Urinary bladder (tissue), 4 donors: ENCODE data around the gene RINT1. TPM values are rescaled to one million over a fixed set of nuclear protein-coding genes. Genes with fewer than 3 reads are reported as not detected.
"Not testable (repeated sequence)": the region's sequence is repeated elsewhere in the genome, so short reads cannot be mapped to it uniquely, and the experiment has no call there.

Experiments used
- DNase-seq: peaks from one replicate; pipeline ENCODE4 v3.0.0-alpha.2; 2015; ENCODE audit errors: extremely low spot score
- H3K27ac ChIP-seq: one replicate; pipeline ENCODE4 v1.5.1; 2013; ENCODE audit warnings: low read depth, mild to moderate bottlenecking, moderate library complexity
- H3K36me3 ChIP-seq: one replicate; pipeline ENCODE4 v1.6.1; 2013; ENCODE audit warnings: mild to moderate bottlenecking, moderate library complexity; ENCODE audit not compliant: insufficient read depth
- H3K4me1 ChIP-seq: one replicate; pipeline ENCODE4 v1.6.1; 2013; ENCODE audit warnings: mild to moderate bottlenecking, moderate library complexity; ENCODE audit not compliant: insufficient read depth
- H3K4me3 ChIP-seq: one replicate; pipeline ENCODE4 v1.5.1; 2013; ENCODE audit warnings: low read depth, low read length
- WGBS: extraction: QIAGEN DNeasy Blood & Tissue Kit; methylation state at CpG from one replicate; pipeline ENCODE4 v1.1.7; 2013; 5-methylcytosine and 5-hydroxymethylcytosine counted together
- polyA plus RNA-seq: library from polyadenylated mRNA; stranded (reverse); fragments of 200-250 nt; gene quantifications from one replicate; pipeline ENCODE4 v1.2.3, GENCODE V29; 2013
- total RNA-seq: library from RNA; depleted of rRNA; stranded (reverse); fragments of >200 nt; gene quantifications from one replicate; pipeline ENCODE4 v1.2.3, GENCODE V29; 2014
- donor health status: healthy with polysubstance abuse.
- donor health status: healthy.

Gene RINT1
- total and polyA plus RNA-seq, 2 donors, result 7.6 to 25.9 TPM

DNA sequence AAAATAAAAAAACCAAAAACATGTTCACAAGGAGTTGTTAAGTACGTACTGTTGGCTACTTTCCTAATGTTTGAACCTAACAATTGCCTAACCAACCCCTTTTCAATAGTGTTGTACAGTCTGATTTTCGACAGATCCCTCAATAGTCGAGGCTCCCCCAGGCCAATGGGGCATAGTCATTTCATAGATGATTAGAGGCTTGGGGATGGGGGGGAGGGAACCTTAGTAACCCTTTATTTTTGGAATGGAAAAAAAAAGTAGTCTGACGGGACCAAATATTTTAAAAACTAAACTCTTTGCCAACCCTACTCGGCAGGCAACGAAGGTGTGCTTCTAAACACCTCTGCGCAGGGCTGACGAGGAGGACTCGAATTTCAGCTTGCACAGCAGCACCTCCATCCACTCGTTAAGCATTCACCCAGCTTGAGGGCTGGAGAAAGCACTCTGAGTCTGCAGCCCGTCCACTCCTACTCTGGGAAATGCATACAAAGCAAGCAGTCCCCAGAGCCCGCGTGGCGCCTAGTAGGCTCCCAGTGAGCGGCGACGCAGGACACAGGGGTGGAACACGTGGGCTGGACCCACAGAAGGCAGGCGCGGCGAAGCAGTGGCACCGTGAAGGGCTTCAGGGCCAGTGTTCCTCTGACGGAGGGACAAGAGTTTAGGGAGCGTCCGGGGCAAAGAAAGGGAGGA lies 10.8 kb upstream of the RINT1 start:
- Histone ChIP-seq H3K4me1 (no peaks in the 10 kb centered on the region), H3K36me3 (no peaks in the 10 kb centered on the region), H3K27ac (peak overlapping the region; percentile 53), H3K4me3 (peak overlapping the region; percentile 75)
- no peak for DNase-seq
- 6% methylated on average over 25 of the region's 25 CpGs for WGBS

DNA sequence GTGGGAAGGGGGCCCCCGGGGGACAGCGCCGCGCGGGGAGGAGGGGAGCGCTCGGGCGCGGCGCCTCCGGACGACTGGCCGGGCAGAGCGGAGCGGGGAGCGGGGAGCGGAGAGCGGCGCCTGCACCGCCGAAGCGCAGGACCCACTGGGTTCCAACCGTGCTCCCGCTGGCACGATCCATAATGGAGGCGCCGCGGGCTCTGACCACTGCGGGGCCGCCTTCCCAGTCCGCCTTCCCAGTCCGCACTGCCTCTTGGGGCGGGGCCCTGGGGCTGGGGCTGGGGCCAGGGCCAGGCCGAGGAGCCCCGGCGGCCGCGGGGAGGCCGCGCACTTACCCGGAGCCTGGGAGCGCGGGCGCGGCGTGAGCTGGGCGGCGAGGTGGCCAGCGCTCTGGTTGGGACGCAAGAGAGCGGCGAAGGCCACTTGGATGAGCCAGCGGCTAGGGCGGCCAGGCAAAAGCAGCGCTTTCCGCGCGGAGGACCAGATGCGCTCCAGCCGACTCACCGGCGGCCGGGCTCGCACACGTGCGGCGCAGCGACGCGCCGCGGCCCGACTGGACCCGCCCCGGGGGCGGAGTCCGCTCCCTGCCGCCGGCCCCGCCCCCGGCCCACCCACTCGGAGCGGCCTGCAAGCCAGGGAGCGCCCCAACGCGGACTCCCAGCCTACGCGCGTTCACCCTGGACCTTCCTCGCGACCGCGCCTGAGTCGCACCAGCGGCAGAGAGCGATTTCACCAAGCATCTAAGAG lies 10.1 kb upstream of the RINT1 start, which contains the start of gene PUS7:
PUS7 (minus strand) TSS at position 555 of the 747 bp plus-strand sequence. CDS start 13,759 bp downstream, outside the sequence.
- Histone ChIP-seq H3K36me3 (no peaks in the 10 kb centered on the region), H3K4me3 (peak within 1 kb of the TSS; percentile 75), H3K4me1 (no peaks in the 10 kb centered on the region), H3K27ac (peak within 1 kb of the TSS; percentile 83)
- DNase-seq, result peak; percentile 67
- under 1% methylated on average over 96 of the region's 96 CpGs for WGBS

DNA sequence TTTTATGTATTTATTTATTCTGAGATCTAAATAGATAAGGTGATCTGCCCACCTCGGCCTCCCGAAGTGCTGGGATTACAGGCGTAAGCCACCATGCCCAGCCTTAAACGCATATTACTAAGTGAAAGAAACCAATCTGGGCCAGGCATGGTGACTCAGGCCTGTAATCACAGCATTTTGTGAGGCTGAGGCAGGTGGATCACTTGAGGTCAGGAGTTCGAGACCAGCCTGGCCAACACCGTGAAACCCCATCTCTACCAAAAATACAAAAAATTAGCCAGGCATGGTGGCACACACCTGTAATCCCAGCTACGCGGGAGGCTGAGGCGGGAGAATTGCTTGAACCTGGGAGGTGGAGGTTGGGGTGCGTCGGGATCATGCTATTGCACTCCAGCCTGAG lies 7.6 kb upstream of the RINT1 start:
- H3K36me3 ChIP-seq, H3K27ac ChIP-seq, H3K4me3 ChIP-seq, DNase-seq, H3K4me1 ChIP-seq: not testable (repeated sequence)
- WGBS, result 95% methylated on average over 11 of the region's 11 CpGs

DNA sequence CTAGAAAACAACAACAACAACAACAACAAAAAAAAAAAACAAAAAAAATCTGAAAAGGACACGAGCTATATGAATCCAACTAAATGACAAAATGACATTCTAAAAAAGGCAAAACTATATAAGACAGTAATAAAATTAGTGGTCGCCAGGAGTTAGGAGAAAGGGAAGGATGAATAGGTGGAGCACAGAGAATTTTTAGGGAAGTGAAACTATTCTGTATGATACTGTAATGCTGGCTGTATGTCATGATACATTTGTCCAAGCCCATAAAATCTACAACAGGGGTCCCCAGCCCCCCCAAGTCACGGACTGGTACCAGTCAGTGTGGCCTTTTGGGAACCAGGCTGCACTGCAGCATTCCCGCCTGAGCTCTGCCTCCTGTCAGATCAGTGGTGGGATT lies 7.2 kb upstream of the RINT1 start:
- H3K27ac ChIP-seq, result no peak overlapping the region
- no peak overlapping the region for H3K4me3 ChIP-seq
- 86% methylated on average over 4 of the region's 4 CpGs for WGBS
- no peaks in the 10 kb centered on the region for H3K4me1 ChIP-seq
- no peak for DNase-seq
- no peaks in the 10 kb centered on the region for H3K36me3 ChIP-seq

DNA sequence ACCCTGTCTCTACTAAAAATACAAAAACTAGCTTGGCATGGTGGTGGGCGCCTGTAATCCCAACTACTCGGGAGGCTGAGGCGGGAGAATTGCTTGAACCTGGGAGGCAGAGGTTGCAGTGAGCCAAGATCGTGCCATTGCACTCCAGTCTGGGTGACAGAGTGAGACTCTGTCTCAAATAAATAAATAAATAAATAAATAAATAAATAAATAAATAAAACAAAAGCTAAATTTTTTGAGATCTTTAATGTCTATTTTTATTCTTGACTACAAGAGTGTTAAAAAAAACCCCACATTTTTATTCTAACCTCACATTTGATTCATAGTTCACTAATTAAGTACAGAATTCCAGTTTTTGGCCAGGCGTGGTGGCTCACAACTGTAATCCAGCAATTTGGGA lies 4.3 kb upstream of the RINT1 start:
- not testable (repeated sequence) for H3K36me3 ChIP-seq, H3K27ac ChIP-seq, H3K4me3 ChIP-seq, H3K4me1 ChIP-seq, DNase-seq
- WGBS, result 98% methylated on average over 5 of the region's 5 CpGs

DNA sequence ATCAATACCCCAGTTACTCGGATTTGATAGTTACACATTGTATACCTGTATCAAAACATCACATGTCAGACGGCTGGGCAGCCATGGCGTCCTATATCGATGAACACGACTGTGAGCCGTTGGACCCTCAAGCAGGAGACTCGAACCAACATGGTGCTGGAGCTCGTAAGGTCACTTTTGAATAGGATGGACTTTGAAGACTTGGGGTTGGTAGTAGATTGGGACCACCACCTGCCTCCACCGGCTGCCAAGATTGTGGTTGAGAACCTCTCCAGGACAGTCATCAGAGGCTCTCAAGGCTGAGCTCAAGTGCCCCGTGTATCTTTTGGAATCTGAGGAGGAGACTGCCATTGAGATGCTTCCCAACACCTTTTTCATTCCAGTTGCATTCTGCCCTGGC lies 1.9 kb upstream of the RINT1 start:
- no peaks in the 10 kb centered on the region for H3K36me3 ChIP-seq
- DNase-seq, result no peak
- H3K27ac ChIP-seq, result no peak overlapping the region
- no peak overlapping the region for H3K4me3 ChIP-seq
- H3K4me1 ChIP-seq, result peaks cover 2% of the 10 kb centered on the region
- WGBS, result 93% methylated on average over 10 of the region's 10 CpGs

DNA sequence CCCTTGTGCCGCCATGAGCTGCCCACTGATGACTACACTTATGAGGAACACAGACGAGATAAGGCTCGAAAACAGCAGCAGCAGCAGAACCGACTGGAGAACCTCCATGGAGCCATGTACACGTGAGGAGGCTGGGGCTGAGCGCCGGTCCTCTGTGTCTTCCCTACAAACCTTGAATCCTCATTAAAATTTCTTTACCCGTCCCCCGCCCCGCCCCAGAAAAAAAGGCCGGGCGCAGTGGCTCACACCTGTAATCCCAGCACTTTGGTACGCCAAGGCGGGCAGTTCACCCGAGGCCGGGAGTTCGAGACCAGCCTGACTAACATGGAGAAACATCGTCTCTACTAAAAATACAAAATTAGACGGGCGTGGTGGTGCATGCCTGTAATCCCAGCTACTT lies 1.5 kb upstream of the RINT1 start:
- peaks cover 2% of the 10 kb centered on the region for H3K4me1 ChIP-seq
- WGBS, result 95% methylated on average over 20 of the region's 20 CpGs
- DNase-seq, result no peak
- no peaks in the 10 kb centered on the region for H3K36me3 ChIP-seq
- H3K27ac ChIP-seq, result no peak overlapping the region
- H3K4me3 ChIP-seq, result no peak overlapping the region

DNA sequence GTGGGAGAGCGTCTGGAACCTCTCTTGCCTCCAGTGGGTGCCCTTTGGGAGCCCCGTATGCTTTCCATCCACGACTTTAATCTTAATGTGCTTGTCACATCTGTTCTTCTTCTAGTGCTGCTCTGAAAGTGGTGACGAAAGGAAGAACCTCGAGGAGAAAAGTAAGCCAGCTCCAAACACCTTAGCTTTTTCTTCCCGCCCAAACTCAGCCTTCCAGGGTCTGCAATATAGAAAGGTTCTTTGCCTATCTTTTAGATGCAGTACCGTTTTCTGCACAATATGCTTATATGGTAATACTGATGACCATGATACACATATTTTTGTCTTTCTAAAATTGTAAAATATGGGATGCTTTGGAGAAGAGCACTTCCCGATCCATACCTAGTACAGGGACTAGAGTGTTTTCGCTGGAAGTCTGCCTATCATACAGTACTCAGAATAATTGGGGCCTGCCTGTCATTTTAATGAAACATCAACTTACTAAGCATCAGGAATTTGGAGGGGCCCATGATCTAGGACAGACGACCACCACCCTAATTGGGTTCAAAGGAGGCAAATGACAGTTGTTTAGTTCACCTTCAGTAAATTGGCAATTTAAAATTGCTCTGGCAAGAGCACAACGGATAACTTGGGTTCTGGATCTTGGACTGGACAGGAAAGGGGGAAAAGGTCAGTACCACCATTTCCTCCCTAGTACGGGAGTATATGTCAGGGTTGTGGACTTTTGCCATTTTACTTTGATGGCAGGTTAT lies 884 bp downstream of the RINT1 start:
- Histone ChIP-seq H3K4me1 (peaks cover 2% of the 10 kb centered on the region), H3K4me3 (peak overlapping the region; percentile 84), H3K36me3 (peaks cover 3% of the 10 kb centered on the region), H3K27ac (no peak overlapping the region)
- no peak for DNase-seq
- WGBS, result 33% methylated on average over 12 of the region's 12 CpGs

DNA sequence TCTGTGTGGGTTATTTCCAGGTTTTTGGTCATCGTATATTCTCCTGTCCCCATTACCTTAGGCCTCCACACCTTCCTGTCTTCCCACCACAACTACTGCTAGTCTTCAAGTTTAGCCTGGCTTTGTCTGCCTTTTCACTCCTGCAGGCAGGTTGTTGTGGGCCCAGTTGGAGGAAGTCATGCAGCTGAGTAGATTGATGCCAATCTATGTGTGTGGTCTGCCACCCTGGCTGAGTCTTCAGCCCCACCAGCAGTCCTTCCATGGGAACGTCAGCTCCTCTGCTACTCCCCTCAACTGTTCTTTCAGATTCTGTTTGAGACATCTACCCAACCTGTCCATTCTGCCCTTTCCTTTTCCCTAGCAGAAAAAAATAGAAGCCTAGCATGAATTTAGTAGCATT lies 6.3 kb downstream of the RINT1 start:
- H3K27ac ChIP-seq, result no peak overlapping the region
- peaks cover 2% of the 10 kb centered on the region for H3K4me1 ChIP-seq
- 75% methylated on average over 2 of the region's 2 CpGs for WGBS
- no peak overlapping the region for H3K4me3 ChIP-seq
- no peak for DNase-seq
- H3K36me3 ChIP-seq, result peaks cover 11% of the 10 kb centered on the region

DNA sequence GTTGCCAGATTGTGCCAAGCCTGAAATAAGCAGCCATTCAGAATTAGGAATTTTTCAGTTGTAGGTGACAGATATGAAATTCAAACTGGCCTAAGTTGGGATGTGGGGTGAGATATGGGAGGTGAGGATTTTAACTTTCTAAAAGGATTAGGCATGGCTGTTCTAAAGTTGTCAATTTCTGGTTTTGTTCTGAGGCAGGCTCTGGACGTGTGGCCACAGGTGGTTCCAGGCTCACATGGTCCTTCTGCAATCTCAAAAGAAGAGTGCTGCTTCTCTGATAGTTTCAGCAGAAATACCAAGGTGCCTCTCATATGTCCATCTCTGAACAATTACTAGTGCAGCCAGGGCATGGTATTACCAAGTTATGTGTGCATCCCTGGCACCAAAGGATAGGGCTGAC lies 27.9 kb downstream of the RINT1 start:
- H3K36me3 ChIP-seq, result peaks cover 4% of the 10 kb centered on the region

DNA sequence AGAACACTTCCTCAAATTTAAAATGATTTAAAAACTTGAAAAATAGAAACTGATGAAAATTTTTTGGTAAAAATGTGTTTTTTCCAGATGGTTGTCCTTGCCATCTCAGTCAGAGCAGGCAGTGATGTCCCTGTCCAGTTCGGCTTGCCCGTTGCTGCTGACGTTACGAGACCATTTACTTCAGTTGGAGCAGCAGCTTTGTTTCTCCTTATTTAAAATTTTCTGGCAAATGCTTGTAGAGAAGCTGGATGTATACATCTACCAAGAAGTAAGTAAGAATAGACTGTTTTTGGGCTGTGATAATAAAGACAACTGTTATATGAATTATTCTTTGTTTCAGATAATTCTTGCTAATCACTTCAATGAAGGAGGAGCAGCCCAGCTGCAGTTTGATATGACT lies 33.2 kb downstream of the RINT1 start:
- H3K4me3 ChIP-seq, result no peak overlapping the region
- peaks cover 4% of the 10 kb centered on the region for H3K36me3 ChIP-seq
- DNase-seq, result no peak
- H3K27ac ChIP-seq, result no peak overlapping the region
- 99% methylated on average over 4 of the region's 4 CpGs for WGBS
- H3K4me1 ChIP-seq, result no peaks in the 10 kb centered on the region

More for the DNA sequence above, 27.9 kb downstream of the RINT1 start:
- DNase-seq, result no peak
- H3K4me1 ChIP-seq, result no peaks in the 10 kb centered on the region
- H3K4me3 ChIP-seq, result no peak overlapping the region
- 87% methylated on average over 1 of the region's 1 CpG for WGBS
- no peak overlapping the region for H3K27ac ChIP-seq

DNA sequence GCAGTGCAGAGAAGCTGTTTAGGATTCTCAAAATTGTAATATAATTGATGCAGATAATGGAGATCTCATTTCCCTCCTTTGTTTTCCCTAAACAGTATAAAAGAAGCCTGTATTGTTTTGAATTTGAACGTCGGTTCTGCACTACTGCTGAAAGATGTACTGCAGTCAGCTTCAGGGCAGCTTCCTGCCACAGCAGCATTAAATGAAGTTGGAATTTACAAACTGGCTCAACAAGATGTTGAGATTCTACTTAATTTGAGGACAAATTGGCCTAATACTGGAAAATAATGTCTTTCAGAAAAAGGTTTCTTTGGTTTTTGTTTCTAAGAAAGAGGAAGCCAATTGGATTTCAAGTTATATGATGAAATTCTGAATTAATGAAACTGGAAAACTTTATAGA lies 35.0 kb downstream of the RINT1 start:
- Histone ChIP-seq H3K4me3 (no peak overlapping the region), H3K27ac (no peak overlapping the region), H3K36me3 (peaks cover 4% of the 10 kb centered on the region), H3K4me1 (no peaks in the 10 kb centered on the region)
- DNase-seq, result no peak
- 61% methylated on average over 2 of the region's 2 CpGs for WGBS

DNA sequence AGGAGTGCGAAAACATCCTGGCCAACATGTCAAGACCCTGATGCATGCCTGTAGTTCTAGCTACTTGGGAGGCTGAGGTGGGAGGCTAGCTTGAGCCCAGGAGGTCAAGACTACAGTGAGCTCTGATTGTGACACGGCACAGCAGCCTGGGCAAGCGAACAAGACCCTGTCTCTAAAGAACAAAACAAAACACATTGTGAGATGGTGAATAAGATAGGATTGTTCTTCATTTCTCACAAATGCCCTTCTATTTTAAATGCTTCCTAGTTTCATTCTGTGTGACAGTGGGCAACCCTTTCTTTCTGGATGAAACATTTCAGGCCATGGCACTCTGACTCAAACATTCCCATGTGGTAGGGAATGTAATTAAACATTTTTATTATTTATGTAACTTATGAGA lies 35.8 kb downstream of the RINT1 start:
- 89% methylated on average over 3 of the region's 3 CpGs for WGBS
- no peaks in the 10 kb centered on the region for H3K4me1 ChIP-seq
- no peak overlapping the region for H3K4me3 ChIP-seq
- no peak overlapping the region for H3K27ac ChIP-seq
- no peak for DNase-seq
- H3K36me3 ChIP-seq, result peaks cover 4% of the 10 kb centered on the region

DNA sequence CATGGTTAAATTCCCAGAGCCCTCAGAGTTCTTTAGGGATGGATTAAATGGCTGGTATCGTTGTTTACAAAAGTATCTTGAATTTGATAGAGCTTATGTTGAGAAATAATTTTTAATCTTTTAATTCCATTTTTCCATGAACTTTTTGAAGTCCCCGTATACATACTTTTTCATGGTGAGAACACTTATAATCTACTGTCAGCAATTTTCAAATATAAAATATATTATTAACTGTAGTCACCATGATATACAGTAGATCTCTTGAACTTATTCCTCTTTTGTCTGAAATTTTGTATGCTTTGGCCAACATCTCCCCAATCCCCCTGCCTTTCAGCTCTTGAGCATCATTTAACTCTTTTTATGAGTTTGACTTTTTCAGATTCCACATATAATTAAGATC lies 39.9 kb downstream of the RINT1 start:
- no peaks in the 10 kb centered on the region for H3K36me3 ChIP-seq
- no peak overlapping the region for H3K27ac ChIP-seq
- no peaks in the 10 kb centered on the region for H3K4me1 ChIP-seq
- DNase-seq, result no peak
- no peak overlapping the region for H3K4me3 ChIP-seq
- 85% methylated on average over 2 of the region's 2 CpGs for WGBS
